SK-N-SH treated with all-trans-retinoic acid at 6 μM for 48 hours (cell line): ENCODE measurements around the gene CDX2.

Experiments used
- ATAC-seq: fragments of 200-7000 bp; cut with Tn5 transposase; 3 replicates; pipeline ENCODE4 v1.9.1; 2020; ENCODE audit warnings: mild to moderate bottlenecking, moderate library complexity
- ARNTL ChIP-seq: fragments of 450-650 bp; formaldehyde crosslinking; IDR thresholded peaks from 2 replicates; pipeline ENCODE4 v1.5.0; 2020; ENCODE audit warnings: low read depth, mild to moderate bottlenecking, moderate library complexity, borderline replicate concordance
- CREB5 ChIP-seq: fragments of 250-450 bp; sonication (Bioruptor Pico); IDR thresholded peaks from 2 replicates; pipeline ENCODE4 v1.5.1; 2020; ENCODE audit warnings: low read depth, mild to moderate bottlenecking, moderate library complexity
- CSDC2 ChIP-seq: fragments of 250-450 bp; sonication (Bioruptor Pico); IDR thresholded peaks from 2 replicates; pipeline ENCODE4 v1.5.0; 2020; ENCODE audit warnings: mild to moderate bottlenecking, moderate library complexity
- CSRNP3 ChIP-seq: fragments of 250-450 bp; sonication (Bioruptor Pico); IDR thresholded peaks from 2 replicates; pipeline ENCODE4 v1.5.1; 2021; ENCODE audit warnings: mild to moderate bottlenecking, moderate library complexity
- ESRRG ChIP-seq: fragments of 250-450 bp; sonication (Bioruptor Pico); IDR thresholded peaks from 2 replicates; pipeline ENCODE4 v1.6.1; 2021; ENCODE audit warnings: mild to moderate bottlenecking
- GLIS3 ChIP-seq: fragments of 250-450 bp; sonication (Bioruptor Pico); IDR thresholded peaks from 2 replicates; pipeline ENCODE4 v1.5.0; 2020; ENCODE audit warnings: mild to moderate bottlenecking, moderate library complexity
- ISL1 ChIP-seq: fragments of 250-450 bp; sonication (Bioruptor Pico); IDR thresholded peaks from 2 replicates; pipeline ENCODE4 v2.1.2; 2022; ENCODE audit warnings: mild to moderate bottlenecking, moderate library complexity
- OSR1 ChIP-seq: fragments of 250-450 bp; sonication (Bioruptor Pico); IDR thresholded peaks from 2 replicates; pipeline ENCODE4 v1.8.0; 2022; ENCODE audit warnings: moderate library complexity, mild to moderate bottlenecking, inconsistent platforms
- PATZ1 ChIP-seq: fragments of 250-450 bp; sonication (Bioruptor Pico); IDR thresholded peaks from 2 replicates; pipeline ENCODE4 v1.8.0; 2020; ENCODE audit warnings: mild to moderate bottlenecking, moderate library complexity, borderline replicate concordance
- POU6F1 ChIP-seq: fragments of 250-450 bp; sonication (Bioruptor Pico); IDR thresholded peaks from 2 replicates; pipeline ENCODE4 v1.8.0; 2021; ENCODE audit warnings: low read depth, mild to moderate bottlenecking, moderate library complexity, borderline replicate concordance
- PPARA ChIP-seq: fragments of 250-450 bp; sonication (Bioruptor Pico); IDR thresholded peaks from 2 replicates; pipeline ENCODE4 v1.5.0; 2020; ENCODE audit warnings: mild to moderate bottlenecking, borderline replicate concordance
- RARB ChIP-seq: fragments of 250-450 bp; sonication (Bioruptor Pico); IDR thresholded peaks from 2 replicates; pipeline ENCODE4 v1.8.0; 2021; ENCODE audit warnings: mild to moderate bottlenecking, moderate library complexity
- SNAI2 ChIP-seq: fragments of 250-450 bp; sonication (Bioruptor Pico); IDR thresholded peaks from 2 replicates; pipeline ENCODE4 v1.5.0; 2020; ENCODE audit warnings: mild to moderate bottlenecking, moderate library complexity
- TCF4 ChIP-seq: fragments of 250-450 bp; sonication (Bioruptor Pico); IDR thresholded peaks from 2 replicates; pipeline ENCODE4 v1.8.0; 2021; ENCODE audit warnings: mild to moderate bottlenecking, moderate library complexity, borderline replicate concordance
- TOX ChIP-seq: fragments of 250-450 bp; sonication (Bioruptor Pico); IDR thresholded peaks from 2 replicates; pipeline ENCODE4 v1.8.0; 2021; ENCODE audit warnings: mild to moderate bottlenecking, moderate library complexity, borderline replicate concordance
- ZFP3 ChIP-seq: fragments of 250-450 bp; sonication (Bioruptor Pico); IDR thresholded peaks from 2 replicates; pipeline ENCODE4 v1.5.0; 2020; ENCODE audit warnings: mild to moderate bottlenecking, moderate library complexity
- ZFP30 ChIP-seq: fragments of 450-650 bp; formaldehyde crosslinking; IDR thresholded peaks from 2 replicates; pipeline ENCODE4 v1.5.0; 2022; ENCODE audit warnings: mild to moderate bottlenecking, moderate library complexity
- ZNF8 ChIP-seq: fragments of 450-650 bp; formaldehyde crosslinking; IDR thresholded peaks from 2 replicates; pipeline ENCODE4 v1.5.0; 2020; ENCODE audit warnings: mild to moderate bottlenecking, moderate library complexity
- TF ChIP-seq, protein P1 (sequence below): fragments of 250-450 bp; sonication (Bioruptor Pico); IDR thresholded peaks from 2 replicates; pipeline ENCODE4 v1.5.0; 2020; ENCODE audit warnings: mild to moderate bottlenecking, moderate library complexity

CDX2 gene

GRCh38 chr13:27918918-27919658, 50.0 kb downstream of the CDX2 start (continued):
- TF ChIP-seq PPARA (CRISPR knock-in tag) (no peak), CSRNP3 (CRISPR knock-in tag) (no peak), ZFP3 (CRISPR knock-in tag) (no peak)
- TF ChIP-seq, protein P1, sequence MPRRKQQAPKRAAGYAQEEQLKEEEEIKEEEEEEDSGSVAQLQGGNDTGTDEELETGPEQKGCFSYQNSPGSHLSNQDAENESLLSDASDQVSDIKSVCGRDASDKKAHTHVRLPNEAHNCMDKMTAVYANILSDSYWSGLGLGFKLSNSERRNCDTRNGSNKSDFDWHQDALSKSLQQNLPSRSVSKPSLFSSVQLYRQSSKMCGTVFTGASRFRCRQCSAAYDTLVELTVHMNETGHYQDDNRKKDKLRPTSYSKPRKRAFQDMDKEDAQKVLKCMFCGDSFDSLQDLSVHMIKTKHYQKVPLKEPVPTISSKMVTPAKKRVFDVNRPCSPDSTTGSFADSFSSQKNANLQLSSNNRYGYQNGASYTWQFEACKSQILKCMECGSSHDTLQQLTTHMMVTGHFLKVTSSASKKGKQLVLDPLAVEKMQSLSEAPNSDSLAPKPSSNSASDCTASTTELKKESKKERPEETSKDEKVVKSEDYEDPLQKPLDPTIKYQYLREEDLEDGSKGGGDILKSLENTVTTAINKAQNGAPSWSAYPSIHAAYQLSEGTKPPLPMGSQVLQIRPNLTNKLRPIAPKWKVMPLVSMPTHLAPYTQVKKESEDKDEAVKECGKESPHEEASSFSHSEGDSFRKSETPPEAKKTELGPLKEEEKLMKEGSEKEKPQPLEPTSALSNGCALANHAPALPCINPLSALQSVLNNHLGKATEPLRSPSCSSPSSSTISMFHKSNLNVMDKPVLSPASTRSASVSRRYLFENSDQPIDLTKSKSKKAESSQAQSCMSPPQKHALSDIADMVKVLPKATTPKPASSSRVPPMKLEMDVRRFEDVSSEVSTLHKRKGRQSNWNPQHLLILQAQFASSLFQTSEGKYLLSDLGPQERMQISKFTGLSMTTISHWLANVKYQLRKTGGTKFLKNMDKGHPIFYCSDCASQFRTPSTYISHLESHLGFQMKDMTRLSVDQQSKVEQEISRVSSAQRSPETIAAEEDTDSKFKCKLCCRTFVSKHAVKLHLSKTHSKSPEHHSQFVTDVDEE, result no peak

DNA sequence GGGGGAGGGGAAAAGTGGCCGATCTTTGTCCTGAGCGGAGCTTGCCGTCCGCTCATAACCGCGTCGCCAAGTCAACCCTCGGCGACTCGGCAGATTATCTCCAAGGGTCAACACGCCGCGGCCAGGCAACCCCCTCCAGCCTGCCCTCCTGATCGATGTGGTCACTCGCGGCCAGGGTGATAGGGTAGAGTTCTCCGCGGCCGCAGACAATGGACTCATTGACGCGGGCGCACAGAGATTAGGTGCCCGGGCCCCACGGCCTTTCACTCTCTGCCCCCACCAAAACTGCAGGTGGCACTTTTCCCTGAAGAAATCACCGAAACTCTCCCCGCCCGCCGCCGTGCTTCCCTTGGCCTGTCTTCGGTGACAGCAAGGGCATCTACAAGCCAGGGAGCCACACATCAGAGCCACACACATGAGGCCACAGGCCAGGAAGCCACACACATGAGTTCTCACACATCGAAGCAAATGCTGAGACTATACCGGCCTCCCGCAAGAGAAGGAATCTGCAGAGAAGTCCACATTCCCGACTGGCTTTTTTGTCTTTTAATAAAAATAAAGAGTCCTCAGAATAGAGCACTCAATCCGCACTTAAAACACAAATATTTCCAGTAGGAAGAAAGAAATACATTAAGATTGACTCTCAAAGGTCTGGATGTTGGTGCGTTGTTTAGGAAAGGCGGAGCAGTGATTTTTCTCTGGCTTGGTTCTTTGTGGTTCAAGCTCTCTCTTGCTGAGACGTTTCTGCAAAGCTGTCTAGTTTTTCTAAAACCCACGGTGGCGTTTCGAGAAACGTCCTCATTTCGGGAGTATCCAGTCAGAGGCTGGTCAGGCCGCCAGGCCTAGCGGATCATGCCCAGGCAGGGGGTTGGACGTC, 50.8 kb downstream of the CDX2 start:
- no peak for ATAC-seq
- TF ChIP-seq SNAI2 (CRISPR knock-in tag) (no peak), PPARA (CRISPR knock-in tag) (no peak), GLIS3 (CRISPR knock-in tag) (no peak), ISL1 (CRISPR knock-in tag) (no peak), POU6F1 (CRISPR knock-in tag) (no peak), TCF4 (CRISPR knock-in tag) (no peak), CREB5 (CRISPR knock-in tag) (no peak), ZNF8 (no peak), OSR1 (no peak), ARNTL (CRISPR knock-in tag) (no peak), RARB (CRISPR knock-in tag) (no peak), TOX (CRISPR knock-in tag) (no peak), CSDC2 (CRISPR knock-in tag) (no peak), CSRNP3 (CRISPR knock-in tag) (no peak), PATZ1 (CRISPR knock-in tag) (no peak), ZFP30 (CRISPR knock-in tag) (no peak), ZFP3 (CRISPR knock-in tag) (no peak), ESRRG (CRISPR knock-in tag) (no peak)
- TF ChIP-seq, protein P1, result no peak
